Sigmoid colon (tissue), 7 donors: ENCODE measurements around the gene HES2. TPM values are rescaled to one million over a fixed set of nuclear protein-coding genes. Genes with fewer than 3 reads are reported as not detected.
"Not testable (repeated sequence)": the region's sequence is repeated elsewhere in the genome, so short reads cannot be mapped to it uniquely, and the experiment has no call there.

Source experiments
- DNase-seq: peaks from one replicate; pipeline ENCODE4 v3.0.0-alpha.2; 2019
- H3K27ac ChIP-seq, 4 donors: fragments of 200-600 bp; sonication (generic); one replicate each; pipeline ENCODE4 v1.5.1; 2016 to 2019; ENCODE audit warnings: mild to moderate bottlenecking in 1 of 4
- H3K27me3 ChIP-seq, 3 donors: fragments of 200-600 bp; sonication (generic); one replicate each; pipeline ENCODE4 v1.5.1; 2019; ENCODE audit warnings: mild to moderate bottlenecking in 1 of 3
- H3K36me3 ChIP-seq, 4 donors: fragments of 200-600 bp; sonication (generic); one replicate each; pipeline ENCODE4 v1.5.1; 2016 to 2019
- H3K4me1 ChIP-seq, 4 donors: fragments of 200-600 bp; sonication (generic); one replicate each; pipeline ENCODE4 v1.5.1; 2017 to 2019
- H3K4me3 ChIP-seq, 4 donors: fragments of 200-600 bp; sonication (generic); one replicate each; pipeline ENCODE4 v1.5.1; 2017 to 2019; ENCODE audit warnings: mild to moderate bottlenecking in 2 of 4, moderate library complexity in 1 of 4
- H3K9me3 ChIP-seq, 4 donors: fragments of 200-600 bp in 3 of 4; sonication (generic) in 3 of 4; one replicate each; pipeline versions ENCODE4 v1.5.1 to v1.6.1; 2013 to 2019
- CTCF ChIP-seq, 4 experiments: fragments of 450-650 bp in 3 of 4; fragments of 200-600 bp in 1 of 4; IDR thresholded peaks; one replicate each; pipeline ENCODE4 v1.5.1; 2016 to 2019; ENCODE audit warnings: antibody characterized with exemption in 4 of 4, mild to moderate bottlenecking in 3 of 4, moderate library complexity in 2 of 4
- EP300 ChIP-seq, 4 donors: sonication (generic); formaldehyde crosslinking; IDR thresholded peaks; one replicate each; pipeline ENCODE4 v1.6.1; 2017; ENCODE audit warnings: antibody characterized with exemption in 4 of 4
- POLR2A ChIP-seq, 2 donors: fragments of 450-650 bp; IDR thresholded peaks; one replicate each; pipeline ENCODE4 v1.6.1; 2016; ENCODE audit warnings: antibody characterized with exemption in 2 of 2, mild to moderate bottlenecking in 2 of 2, moderate library complexity in 2 of 2
- POLR2AphosphoS5 ChIP-seq, 4 donors: sonication (generic); formaldehyde crosslinking; IDR thresholded peaks; one replicate each; pipeline ENCODE4 v1.6.1; 2017; ENCODE audit warnings: antibody characterized with exemption in 4 of 4
- WGBS, 2 donors: extraction: QIAGEN DNeasy Blood & Tissue Kit; methylation state at CpG; one replicate each; pipeline ENCODE4 v1.1.7; 2013; 5-methylcytosine and 5-hydroxymethylcytosine counted together
- intact Hi-C: fragments of 100-400 bp; cut with DNase I; formaldehyde crosslinking; loops from one replicate; pipeline ENCODE4 v1.15.1; 2023
- polyA plus RNA-seq, 3 donors: library from polyadenylated mRNA; stranded (reverse); fragments of 200-250 nt; gene quantifications; one replicate each; pipeline ENCODE4 v1.2.3, GENCODE V29; 2013
- total RNA-seq, 4 donors: library from RNA; depleted of rRNA; stranded (reverse); fragments of >200 nt; gene quantifications; one replicate each; pipeline ENCODE4 v1.1.0, GENCODE V29; 2016
- donor health status: healthy with polysubstance abuse.
- donor health status: Bipolar disorder and iron deficiency.
- donor health status: healthy.

The HES2 gene
- total and polyA plus RNA-seq, 7 donors, result 10.7 to 27.0 (median 19.9) TPM; not detected in 4

- H3K4me1 ChIP-seq, result no peaks in the 10 kb centered on the region
- 78 to 86% methylated on average over 12 of the region's 12 CpGs for WGBS, 2 donors
- H3K27ac ChIP-seq, result no peak overlapping the region
- H3K36me3 ChIP-seq, result no peaks in the 10 kb centered on the region
- TF ChIP-seq EP300 (IDR thresholded peaks at IDR 0.05) (no peak), POLR2A (IDR thresholded peaks at IDR 0.05) (no peak), POLR2AphosphoS5 (IDR thresholded peaks at IDR 0.05) (no peak), CTCF (IDR thresholded peaks at IDR 0.05) (no peak)
- no peaks in the 10 kb centered on the region for H3K9me3 ChIP-seq
- no peaks in the 10 kb centered on the region for H3K27me3 ChIP-seq
- no peak overlapping the region for H3K4me3 ChIP-seq
- no peak for DNase-seq
- intact Hi-C loops, result no loop called here
Observed at GRCh38 chr1:6378096-6378746, 41.5 kb downstream of the HES2 start.

GRCh38 chr1:6373961-6374720 lies 45.6 kb downstream of the HES2 start:
- Histone ChIP-seq H3K4me1 (peaks cover 0 to 11% (median 0%) of the 10 kb centered on the region in 4 donors), H3K4me3 (no peak overlapping the region), H3K27me3 (no peaks in the 10 kb centered on the region), H3K36me3 (no peaks in the 10 kb centered on the region), H3K27ac (no peak overlapping the region), H3K9me3 (no peaks in the 10 kb centered on the region)
- no peak for TF ChIP-seq CTCF (IDR thresholded peaks at IDR 0.05)
- no peak for TF ChIP-seq EP300 (IDR thresholded peaks at IDR 0.05)
- no peak for TF ChIP-seq POLR2A (IDR thresholded peaks at IDR 0.05)
- TF ChIP-seq POLR2AphosphoS5 (IDR thresholded peaks at IDR 0.05), result no peak
- WGBS, 2 donors, result 59 to 78% methylated on average over 8 of the region's 8 CpGs
- intact Hi-C loops, result no loop called here
- DNase-seq, result no peak

GRCh38 chr1:6372236-6372635 lies 47.5 kb downstream of the HES2 start:
- H3K36me3 ChIP-seq, H3K9me3 ChIP-seq, H3K27me3 ChIP-seq, intact Hi-C loops, H3K4me3 ChIP-seq, H3K27ac ChIP-seq, DNase-seq: not testable (repeated sequence)
- 94 to 96% methylated on average over 7 of the region's 7 CpGs for WGBS, 2 donors
- H3K4me1 ChIP-seq, result peaks cover 0 to 30% (median 14%) of the 10 kb centered on the region in 4 donors

GRCh38 chr1:6370006-6370405 lies 49.7 kb downstream of the HES2 start:
- peaks cover 0 to 36% (median 19%) of the 10 kb centered on the region in 4 donors for H3K4me1 ChIP-seq
- TF ChIP-seq CTCF (IDR thresholded peaks at IDR 0.05) (no peak), EP300 (IDR thresholded peaks at IDR 0.05) (no peak), POLR2AphosphoS5 (IDR thresholded peaks at IDR 0.05) (no peak), POLR2A (IDR thresholded peaks at IDR 0.05) (no peak)
- H3K27me3 ChIP-seq, result no peaks in the 10 kb centered on the region
- intact Hi-C loops, result no loop called here
- H3K36me3 ChIP-seq, result no peaks in the 10 kb centered on the region
- no peak overlapping the region for H3K27ac ChIP-seq
- H3K9me3 ChIP-seq, result no peaks in the 10 kb centered on the region
- WGBS, 2 donors, result 68 to 78% methylated on average over 4 of the region's 4 CpGs
- H3K4me3 ChIP-seq, result no peak overlapping the region
- no peak for DNase-seq

- Histone ChIP-seq H3K27me3 (no peaks in the 10 kb centered on the region), H3K36me3 (no peaks in the 10 kb centered on the region), H3K9me3 (no peaks in the 10 kb centered on the region), H3K27ac (peak overlapping the region in 3 of 4 donors; percentile 54 to 71 (median 70)), H3K4me1 (peaks cover 0 to 53% (median 27%) of the 10 kb centered on the region in 4 donors), H3K4me3 (no peak overlapping the region)
- TF ChIP-seq POLR2A (IDR thresholded peaks at IDR 0.05) (no peak), EP300 (IDR thresholded peaks at IDR 0.05) (no peak), POLR2AphosphoS5 (IDR thresholded peaks at IDR 0.05) (no peak), CTCF (IDR thresholded peaks at IDR 0.05) (no peak)
- WGBS, 2 donors, result 96 to 98% methylated on average over 9 of the region's 9 CpGs
- intact Hi-C loops, result no loop called here
- no peak for DNase-seq
Observed at GRCh38 chr1:6367381-6368012, 52.2 kb downstream of the HES2 start.
